Heart left ventricle (tissue), 16 donors: ENCODE data around the gene CD81. TPM values are rescaled to one million over a fixed set of nuclear protein-coding genes. Genes with fewer than 3 reads are reported as not detected.
A peak's percentile ranks its signal among the peaks of the same experiment; 100 is the strongest.

Source experiments
- ATAC-seq, 4 donors: fragments of 200-7000 bp; cut with Tn5 transposase; one replicate each; pipeline ENCODE4 v1.9.1; 2020 to 2022; ENCODE audit warnings: moderate library complexity in 4 of 4, mild to moderate bottlenecking in 3 of 4, moderate number of reproducible peaks in 1 of 4
- DNase-seq, 5 donors: peaks; one replicate each; pipeline ENCODE4 v3.0.0-alpha.2; 2020
- H3K27ac ChIP-seq, 12 donors: fragments of 200-600 bp; sonication (generic) in 4 of 12; one replicate each; pipeline versions ENCODE4 v1.5.0 to v1.8.0; 2016 to 2022; ENCODE audit warnings: mild to moderate bottlenecking in 2 of 12
- H3K27me3 ChIP-seq, 9 donors: fragments of 200-600 bp; sonication (generic) in 2 of 9; one replicate each; pipeline versions ENCODE4 v1.5.1 to v1.8.0; 2016 to 2022; ENCODE audit warnings: mild to moderate bottlenecking in 3 of 9
- H3K36me3 ChIP-seq, 9 donors: fragments of 200-600 bp; sonication (generic) in 2 of 9; one replicate each; pipeline versions ENCODE4 v1.5.0 to v1.8.0; 2018 to 2022; ENCODE audit warnings: mild to moderate bottlenecking in 2 of 9
- H3K4me1 ChIP-seq, 12 donors: fragments of 200-600 bp; sonication (generic) in 4 of 12; one replicate each; pipeline versions ENCODE4 v1.5.0 to v1.8.0; 2016 to 2022; ENCODE audit warnings: mild to moderate bottlenecking in 3 of 12
- H3K4me3 ChIP-seq, 12 donors: fragments of 200-600 bp; sonication (generic) in 4 of 12; one replicate each; pipeline versions ENCODE4 v1.5.0 to v1.8.0; 2017 to 2022; ENCODE audit warnings: mild to moderate bottlenecking in 9 of 12, moderate library complexity in 4 of 12
- H3K9me3 ChIP-seq, 12 donors: fragments of 200-600 bp; sonication (generic) in 4 of 12; one replicate each; pipeline versions ENCODE4 v1.5.0 to v1.8.0; 2016 to 2022; ENCODE audit warnings: mild to moderate bottlenecking in 1 of 12
- CTCF ChIP-seq, 12 donors: fragments of 200-600 bp; sonication (generic) in 4 of 12; IDR thresholded peaks; one replicate each; pipeline versions ENCODE4 v1.5.0 to v1.8.0; 2018 to 2022; ENCODE audit warnings: antibody characterized with exemption in 12 of 12, mild to moderate bottlenecking in 5 of 12
- POLR2A ChIP-seq, 2 donors: fragments of 450-650 bp; IDR thresholded peaks; one replicate each; pipeline ENCODE4 v1.6.1; 2017; ENCODE audit warnings: antibody characterized with exemption in 2 of 2, mild to moderate bottlenecking in 2 of 2, moderate library complexity in 2 of 2
- WGBS, 4 donors: extraction: QIAGEN DNeasy Blood & Tissue Kit in 2 of 4; methylation state at CpG; one replicate each; pipeline versions ENCODE4 v1.1.5 to v1.1.7; 2013 to 2018; 5-methylcytosine and 5-hydroxymethylcytosine counted together
- intact Hi-C, 10 donors: fragments of 100-400 bp; cut with DNase I; formaldehyde crosslinking; loops; one replicate each; pipeline versions ENCODE4 v1.11.1 to v1.14.2; 2022
- polyA plus RNA-seq, 2 donors: library from polyadenylated mRNA; stranded (reverse); fragments of 200-250 nt; gene quantifications; one replicate each; pipeline ENCODE4 v1.2.3, GENCODE V29; 2013
- total RNA-seq, 9 donors: library from RNA; depleted of rRNA in 2 of 9; stranded (reverse); fragments of >200 nt in 2 of 9; fragmentation: NEBNext Ultra II Directional in 3 of 9; extraction: Animal tissue kit (Norgen Biotek cat#: 25700) in 3 of 9; gene quantifications; one replicate each; pipeline versions ENCODE4 v1.1.0 to v1.2.4, GENCODE V29; 2016 to 2023
- donor health status: ischemic (EF 13 %, LVEDD 7.1; RV severe dilation, severe dysfunction).
- donor health status: healthy with polysubstance abuse.
- donor health status: DM: no; HTN: yes; CAD: no.
- donor health status: DM: no; HTN: no; CAD: no.
- donor health status: ischemic (EF 25% LVEDD 6.9; RV normal size, moderate dysfunction).
- donor health status: ischemic (EF 25% LVEDD 5.7; RV mildly dilated, moderate dysfunction).
- donor health status: healthy.
- donor health status: DM: yes; HTN: yes; CAD: no.
- donor health status: ischemic (EF 35%, LVEDD 5.7; RV mildly dilated, moderate dysfunction).
- donor health status: nonischemic (EF 11% LVEDD 7.7; RV severe dilation, severe dysfunction).
- donor health status: DM: yes; HTN: yes; CAD: no.
- donor health status: PGD.
- donor health status: ischemic (EF 29% LVEDD 5.4; RV normal size, mild dysfunction).
- donor health status: nonischemic (EF 23%, LVEDD 6.1; RV moderate dilation, normal function).

CD81 gene
- total and polyA plus RNA-seq, 11 donors = 277 to 994 (median 518) TPM

GRCh38 chr11:2380396-2380795 lies 3.3 kb downstream of the CD81 start:
- Histone ChIP-seq H3K4me3 (peak overlapping the region in 9 of 12 donors; percentile 34 to 100 (median 100)), H3K36me3 (peaks cover 0 to 8% (median 3%) of the 10 kb centered on the region in 9 donors), H3K4me1 (peaks cover 32 to 91% (median 72%) of the 10 kb centered on the region in 12 donors), H3K9me3 (no peaks in the 10 kb centered on the region), H3K27ac (peak overlapping the region; percentile 62 to 100 (median 99)), H3K27me3 (no peaks in the 10 kb centered on the region)
- TF ChIP-seq POLR2A (IDR thresholded peaks at IDR 0.05) (no peak), CTCF (IDR thresholded peaks at IDR 0.05) (no peak)
- WGBS, 4 donors = 36 to 56% (median 46%) methylated on average over 7 to 13 of the region's 13 CpGs
- intact Hi-C loops = loop anchor here in 2 of 10 donors (2.0 to 5.0 kb wide), 2 partner anchors 18 to 73 kb away; no protein-coding TSS in a partner anchor
- no peak for ATAC-seq
- peak in 1 of 5 donors; percentile 68 for DNase-seq

- WGBS, 4 donors = 2 to 25% (median 12%) methylated on average over 10 to 20 of the region's 20 CpGs
- intact Hi-C loops = loop anchor here in 2 of 10 donors (2.0 to 5.0 kb wide), 2 partner anchors 18 to 74 kb away; no protein-coding TSS in a partner anchor
These were observed 3.8 kb downstream of the CD81 start for GRCh38 chr11:2380807-2381350.

GRCh38 chr11:2381494-2382128 lies 4.5 kb downstream of the CD81 start:
- peak in 3 of 5 donors; percentile 26 to 49 (median 39) for DNase-seq
- Histone ChIP-seq H3K4me1 (peaks cover 32 to 91% (median 75%) of the 10 kb centered on the region in 12 donors), H3K27me3 (no peaks in the 10 kb centered on the region), H3K27ac (peak overlapping the region; percentile 62 to 100 (median 99)), H3K4me3 (peak overlapping the region in 3 of 12 donors; percentile 100), H3K9me3 (no peaks in the 10 kb centered on the region), H3K36me3 (peaks cover 0 to 18% (median 7%) of the 10 kb centered on the region in 9 donors)
- TF ChIP-seq POLR2A (IDR thresholded peaks at IDR 0.05) (no peak), CTCF (IDR thresholded peaks at IDR 0.05) (no peak)
- intact Hi-C loops = loop anchor here in 3 of 10 donors (2.0 to 5.0 kb wide), 3 partner anchors 17 to 77 kb away; no protein-coding TSS in a partner anchor
- 61 to 71% (median 67%) methylated on average over 9 to 11 of the region's 11 CpGs for WGBS, 4 donors
- ATAC-seq = no peak

More at GRCh38 chr11:2380807-2381350, 3.8 kb downstream of the CD81 start:
- peak overlapping the region in 9 of 12 donors; percentile 34 to 100 (median 100) for H3K4me3 ChIP-seq
- no peaks in the 10 kb centered on the region for H3K27me3 ChIP-seq
- peaks cover 0 to 13% (median 7%) of the 10 kb centered on the region in 9 donors for H3K36me3 ChIP-seq
- H3K9me3 ChIP-seq = no peaks in the 10 kb centered on the region
- peak; percentile 77 to 90 (median 86) for DNase-seq
- ATAC-seq = peak; percentile 19 to 40 (median 32)
- peaks cover 32 to 91% (median 73%) of the 10 kb centered on the region in 12 donors for H3K4me1 ChIP-seq
- H3K27ac ChIP-seq = peak overlapping the region; percentile 62 to 100 (median 99)
- no peak for TF ChIP-seq CTCF (IDR thresholded peaks at IDR 0.05)
- peak in 1 of 2 donors; percentile 28 for TF ChIP-seq POLR2A (IDR thresholded peaks at IDR 0.05)

GRCh38 chr11:2382129-2382517 lies 5.0 kb downstream of the CD81 start:
- Histone ChIP-seq H3K4me1 (peaks cover 35 to 92% (median 76%) of the 10 kb centered on the region in 12 donors), H3K27me3 (no peaks in the 10 kb centered on the region), H3K4me3 (peak overlapping the region in 1 of 12 donors; percentile 5), H3K27ac (peak overlapping the region; percentile 12 to 100 (median 99)), H3K36me3 (peaks cover 0 to 21% (median 7%) of the 10 kb centered on the region in 9 donors), H3K9me3 (no peaks in the 10 kb centered on the region)
- ATAC-seq (no peak), DNase-seq (peak in 2 of 5 donors; percentile 36 to 52)
- TF ChIP-seq POLR2A (IDR thresholded peaks at IDR 0.05) (no peak), CTCF (IDR thresholded peaks at IDR 0.05) (no peak)
- intact Hi-C loops = loop anchor here in 2 of 10 donors (2.0 to 5.0 kb wide), 2 partner anchors 75 to 77 kb away; no protein-coding TSS in a partner anchor
- 17 to 40% (median 36%) methylated on average over 10 to 11 of the region's 11 CpGs for WGBS, 4 donors
